ENCODE data around the gene STARD10. TPM values are rescaled to one million over a fixed set of nuclear protein-coding genes. Genes with fewer than 3 reads are reported as not detected.
A peak's percentile ranks its signal among the peaks of the same experiment; 100 is the strongest.

STARD10 gene
- total and polyA plus RNA-seq, 10 donors, result 19.7 to 46.7 (median 27.9) TPM

DNA sequence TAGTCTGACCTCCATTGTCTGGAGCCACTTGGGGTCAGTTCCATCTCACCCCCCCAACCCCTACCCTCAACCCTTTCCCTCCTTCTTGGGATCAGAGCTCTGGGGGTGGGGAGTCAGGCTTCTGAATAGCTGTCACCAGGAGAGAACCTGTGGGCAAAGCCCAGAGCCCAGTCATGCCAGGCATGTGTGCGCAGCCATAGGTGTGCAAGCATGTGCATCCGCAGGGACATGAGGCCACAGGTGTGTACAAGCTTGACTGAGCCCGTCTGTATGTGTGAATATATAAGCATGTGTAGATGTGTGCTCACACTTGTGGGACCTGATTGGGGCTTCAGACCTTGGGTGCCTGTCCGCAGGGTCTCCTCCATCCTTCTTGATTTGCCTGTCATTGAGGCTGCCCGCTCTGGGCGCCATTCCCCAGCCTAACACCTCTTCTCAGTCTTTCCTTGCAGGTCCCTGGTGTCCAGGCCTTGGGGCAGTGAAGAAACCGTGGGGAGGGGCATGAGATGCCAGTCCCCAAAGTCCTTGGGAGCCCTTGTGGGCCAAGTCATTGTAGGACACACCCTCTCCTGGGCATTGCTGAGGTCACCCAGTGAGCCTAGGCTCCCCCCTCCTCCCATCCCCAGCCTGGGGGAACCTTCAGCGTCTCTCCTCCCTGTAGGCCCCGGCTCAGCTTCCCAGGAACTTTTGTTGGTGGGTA lies 29.4 kb upstream of the STARD10 start:
- H3K27me3 ChIP-seq (replicated peaks in 1 of 7), result no peaks in the 10 kb centered on the region
- 91 to 96% (median 94%) methylated on average over 8 to 9 of the region's 9 CpGs for WGBS, 5 donors
- no peak overlapping the region for H3K4me3 ChIP-seq
- intact Hi-C loops (cut with DNase I; ENCODE audit: low total_unique reads), result no loop called here
- no peaks in the 10 kb centered on the region for H3K9me3 ChIP-seq
- H3K36me3 ChIP-seq, result peaks cover 0 to 99% (median 77%) of the 10 kb centered on the region in 6 donors
- peak overlapping the region in 7 of 8 donors; percentile 35 to 88 (median 72) for H3K27ac ChIP-seq
- DNase-seq, result no peak
- H3K4me1 ChIP-seq, result peaks cover 7 to 81% (median 43%) of the 10 kb centered on the region in 6 donors
- peak in 2 of 3 donors; percentile 30 to 32 for TF ChIP-seq POLR2AphosphoS5 (IDR thresholded peaks at IDR 0.05)
- TF ChIP-seq, protein P1, sequence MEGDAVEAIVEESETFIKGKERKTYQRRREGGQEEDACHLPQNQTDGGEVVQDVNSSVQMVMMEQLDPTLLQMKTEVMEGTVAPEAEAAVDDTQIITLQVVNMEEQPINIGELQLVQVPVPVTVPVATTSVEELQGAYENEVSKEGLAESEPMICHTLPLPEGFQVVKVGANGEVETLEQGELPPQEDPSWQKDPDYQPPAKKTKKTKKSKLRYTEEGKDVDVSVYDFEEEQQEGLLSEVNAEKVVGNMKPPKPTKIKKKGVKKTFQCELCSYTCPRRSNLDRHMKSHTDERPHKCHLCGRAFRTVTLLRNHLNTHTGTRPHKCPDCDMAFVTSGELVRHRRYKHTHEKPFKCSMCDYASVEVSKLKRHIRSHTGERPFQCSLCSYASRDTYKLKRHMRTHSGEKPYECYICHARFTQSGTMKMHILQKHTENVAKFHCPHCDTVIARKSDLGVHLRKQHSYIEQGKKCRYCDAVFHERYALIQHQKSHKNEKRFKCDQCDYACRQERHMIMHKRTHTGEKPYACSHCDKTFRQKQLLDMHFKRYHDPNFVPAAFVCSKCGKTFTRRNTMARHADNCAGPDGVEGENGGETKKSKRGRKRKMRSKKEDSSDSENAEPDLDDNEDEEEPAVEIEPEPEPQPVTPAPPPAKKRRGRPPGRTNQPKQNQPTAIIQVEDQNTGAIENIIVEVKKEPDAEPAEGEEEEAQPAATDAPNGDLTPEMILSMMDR (IDR thresholded peaks at IDR 0.05 in 8 of 11, conservative IDR thresholded peaks at IDR 0.05 in 3 of 11), result no peak

DNA sequence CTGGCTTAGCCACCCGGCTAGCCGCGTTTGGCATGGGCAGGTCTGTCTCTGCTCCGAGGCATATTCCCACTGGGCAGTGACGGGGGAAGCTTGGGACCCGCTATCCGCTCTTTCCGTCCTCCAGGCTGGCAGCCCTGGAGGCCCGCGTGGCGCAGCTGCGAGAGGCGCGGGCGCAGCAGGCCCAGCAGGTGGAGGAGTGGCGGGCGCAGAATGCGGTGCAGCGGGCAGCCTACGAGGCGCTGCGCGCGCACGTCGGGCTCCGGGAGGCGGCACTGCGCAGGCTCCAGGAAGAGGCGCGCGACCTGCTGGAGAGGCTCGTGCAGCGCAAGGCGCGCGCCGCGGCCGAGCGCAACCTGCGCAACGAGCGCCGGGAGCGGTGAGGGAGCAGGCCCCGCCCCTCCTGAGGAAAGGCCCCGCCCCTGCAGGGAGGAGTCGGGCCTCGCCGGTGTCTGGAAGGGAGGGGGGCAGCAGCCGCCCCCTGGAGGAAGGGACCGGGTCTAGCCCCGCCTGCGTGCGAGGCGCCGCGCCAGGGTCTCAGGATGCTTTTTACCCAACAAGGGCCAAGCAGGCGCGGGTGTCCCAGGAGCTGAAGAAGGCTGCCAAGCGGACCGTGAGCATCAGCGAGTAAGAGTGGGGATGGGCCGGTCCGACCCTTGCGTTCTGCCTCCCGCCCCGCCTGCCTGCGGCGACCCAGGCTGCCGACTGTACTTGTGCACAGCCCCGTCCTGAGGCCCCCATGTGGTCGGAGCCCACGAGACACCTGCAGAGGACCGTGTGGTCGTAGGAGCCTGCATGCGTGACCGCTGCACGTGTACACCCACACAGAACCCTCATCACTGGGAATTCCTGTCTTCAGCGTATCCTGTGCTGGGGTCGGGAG lies 28.3 kb upstream of the STARD10 start:
- Histone ChIP-seq H3K4me3 (peak overlapping the region in 7 of 8 donors; percentile 20 to 62 (median 27)), H3K9me3 (no peaks in the 10 kb centered on the region), H3K4me1 (peaks cover under 1 to 81% (median 40%) of the 10 kb centered on the region in 6 donors), H3K27ac (peak overlapping the region; percentile 35 to 88 (median 68)), H3K27me3 (replicated peaks in 1 of 7) (no peaks in the 10 kb centered on the region), H3K36me3 (peaks cover 0 to 100% (median 87%) of the 10 kb centered on the region in 6 donors)
- intact Hi-C loops (cut with DNase I; ENCODE audit: low total_unique reads), result no loop called here
- TF ChIP-seq, protein P1 (IDR thresholded peaks at IDR 0.05 in 8 of 11, conservative IDR thresholded peaks at IDR 0.05 in 3 of 11), result peak in 6 of 11 experiments; percentile 5 to 50 (median 28)
- TF ChIP-seq POLR2AphosphoS5 (IDR thresholded peaks at IDR 0.05) (peak; percentile 52 to 84 (median 82)), POLR2A (IDR thresholded peaks at IDR 0.05) (peak in 1 of 3 donors; percentile 14)
- DNase-seq, result peak; percentile 95
- 36 to 71% (median 48%) methylated on average over 25 to 82 of the region's 82 CpGs for WGBS, 5 donors

DNA sequence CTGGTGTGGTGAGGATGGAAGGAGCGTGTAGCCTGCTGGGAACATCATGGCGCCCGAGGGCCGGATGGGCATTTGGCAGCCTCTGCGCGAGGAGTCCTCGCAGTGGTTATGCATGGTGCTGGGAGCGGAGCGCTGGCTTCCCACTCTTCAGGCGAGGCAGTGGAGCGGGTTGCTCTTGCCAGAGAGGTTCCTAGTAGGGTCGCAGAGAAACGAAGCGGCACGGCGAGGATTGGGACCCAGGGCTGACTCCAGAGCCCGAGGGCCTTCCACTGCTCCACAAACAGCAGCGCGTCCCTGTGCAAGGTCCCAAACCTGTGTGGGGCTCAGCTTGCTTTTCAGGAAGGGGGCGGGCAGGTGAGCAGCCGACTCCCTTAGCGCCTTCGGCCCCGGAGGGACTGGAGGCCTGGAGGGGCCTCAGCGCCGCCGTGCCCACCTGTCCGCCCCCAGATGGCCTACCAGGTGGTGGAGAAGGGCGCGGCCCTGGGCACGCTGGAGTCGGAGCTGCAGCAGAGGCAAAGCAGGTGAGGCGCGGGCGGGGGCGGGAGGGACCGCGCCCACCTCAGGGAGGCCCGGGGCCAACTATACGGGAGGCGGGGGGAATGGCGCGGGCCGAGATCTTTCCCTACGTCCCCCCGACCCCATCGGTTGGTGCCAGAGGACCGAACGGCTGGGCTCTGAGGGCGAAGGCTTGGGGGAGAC lies 27.5 kb upstream of the STARD10 start:
- Histone ChIP-seq H3K4me1 (peaks cover 9 to 81% (median 41%) of the 10 kb centered on the region in 6 donors), H3K36me3 (peaks cover 0 to 100% (median 88%) of the 10 kb centered on the region in 6 donors), H3K9me3 (no peaks in the 10 kb centered on the region), H3K27me3 (replicated peaks in 1 of 7) (no peaks in the 10 kb centered on the region), H3K4me3 (peak overlapping the region in 7 of 8 donors; percentile 20 to 62 (median 27)), H3K27ac (peak overlapping the region in 7 of 8 donors; percentile 56 to 88 (median 72))
- 73 to 87% (median 78%) methylated on average over 36 to 50 of the region's 50 CpGs for WGBS, 5 donors
- intact Hi-C loops (cut with DNase I; ENCODE audit: low total_unique reads), result no loop called here
- TF ChIP-seq POLR2AphosphoS5 (IDR thresholded peaks at IDR 0.05) (peak in 1 of 3 donors; percentile 5), POLR2A (IDR thresholded peaks at IDR 0.05) (no peak)
- DNase-seq, result no peak

DNA sequence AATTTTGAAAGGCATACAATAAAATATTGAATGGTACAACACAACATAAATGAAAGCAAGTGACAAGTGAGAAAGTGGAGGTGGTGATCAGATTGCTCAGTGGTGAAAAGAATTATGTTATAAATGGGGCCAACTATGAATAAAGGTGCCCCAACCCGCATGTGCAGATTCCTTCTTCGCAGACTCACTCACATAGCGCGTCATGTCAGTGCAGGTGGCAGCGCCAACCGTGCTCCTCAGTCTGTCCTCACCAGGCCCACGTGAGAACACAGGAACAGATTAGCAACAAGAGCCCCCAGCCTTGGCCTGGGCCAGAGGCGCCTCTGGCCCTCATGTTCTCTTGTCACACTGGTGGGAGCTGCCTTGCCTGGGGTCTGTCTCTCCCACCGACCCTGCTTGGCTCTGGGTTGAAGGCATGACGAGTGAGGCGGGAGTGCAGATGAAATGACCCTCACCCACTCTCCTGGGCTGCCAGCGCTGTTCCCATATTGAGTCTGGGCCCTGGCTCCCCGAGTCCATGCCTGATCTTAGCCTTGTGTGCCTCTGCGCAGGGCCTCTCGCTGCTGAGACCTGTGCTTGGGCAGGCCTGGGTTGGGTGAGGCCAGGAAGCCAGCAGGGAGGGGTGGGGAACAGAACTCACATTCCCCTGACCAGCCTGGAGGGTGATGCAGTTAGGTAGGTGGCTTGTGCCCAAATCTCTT lies 26.7 kb upstream of the STARD10 start:
- no peak for DNase-seq
- TF ChIP-seq, protein P1 (IDR thresholded peaks at IDR 0.05 in 8 of 11, conservative IDR thresholded peaks at IDR 0.05 in 3 of 11), result no peak
- peak in 1 of 3 donors; percentile 38 for TF ChIP-seq POLR2AphosphoS5 (IDR thresholded peaks at IDR 0.05)
- H3K9me3 ChIP-seq, result no peaks in the 10 kb centered on the region
- H3K36me3 ChIP-seq, result peaks cover 0 to 94% (median 83%) of the 10 kb centered on the region in 6 donors
- 91 to 96% (median 94%) methylated on average over 14 to 15 of the region's 15 CpGs for WGBS, 5 donors
- intact Hi-C loops (cut with DNase I; ENCODE audit: low total_unique reads), result no loop called here
- H3K27ac ChIP-seq, result peak overlapping the region in 2 of 8 donors; percentile 84 to 88
- H3K4me3 ChIP-seq, result no peak overlapping the region
- no peaks in the 10 kb centered on the region for H3K27me3 ChIP-seq (replicated peaks in 1 of 7)
- peaks cover 13 to 81% (median 49%) of the 10 kb centered on the region in 6 donors for H3K4me1 ChIP-seq

Measured in spleen (tissue), 11 donors.